Esophagus (tissue), 2 donors: ENCODE results near the gene MYO6. TPM values are rescaled to one million over a fixed set of nuclear protein-coding genes. Genes with fewer than 3 reads are reported as not detected.

ENCODE experiments used
- H3K27ac ChIP-seq, 2 donors: one replicate each; pipeline ENCODE4 v1.5.1; 2013; ENCODE audit warnings: low read depth in 2 of 2, mild to moderate bottlenecking in 2 of 2, inconsistent platforms in 1 of 2, low read length in 1 of 2, moderate library complexity in 1 of 2
- H3K27me3 ChIP-seq, 2 donors: one replicate each; pipeline ENCODE4 v1.6.1; 2013; ENCODE audit warnings: low read length in 2 of 2, control low read depth in 1 of 2, mild to moderate bottlenecking in 1 of 2; ENCODE audit not compliant: insufficient read depth in 2 of 2, control insufficient read depth in 1 of 2
- H3K36me3 ChIP-seq, 2 donors: one replicate each; pipeline ENCODE4 v1.6.1; 2013; ENCODE audit warnings: low read length in 1 of 2; ENCODE audit not compliant: control insufficient read depth in 2 of 2, insufficient read depth in 2 of 2
- H3K4me1 ChIP-seq, 2 donors: one replicate each; pipeline ENCODE4 v1.6.1; 2013; ENCODE audit warnings: low read length in 1 of 2; ENCODE audit not compliant: control insufficient read depth in 2 of 2, insufficient read depth in 2 of 2
- H3K4me3 ChIP-seq, 2 donors: one replicate each; pipeline ENCODE4 v1.5.1; 2013; ENCODE audit warnings: low read length in 2 of 2, mild to moderate bottlenecking in 2 of 2, low read depth in 1 of 2, moderate library complexity in 1 of 2
- H3K9me3 ChIP-seq, 2 donors: one replicate each; pipeline ENCODE4 v1.6.1; 2013; ENCODE audit warnings: mild to moderate bottlenecking in 2 of 2, low read depth in 1 of 2, low read length in 1 of 2, moderate library complexity in 1 of 2; ENCODE audit not compliant: control insufficient read depth in 2 of 2, insufficient read depth in 1 of 2
- WGBS, 2 donors: extraction: QIAGEN DNeasy Blood & Tissue Kit; methylation state at CpG; one replicate each; pipeline ENCODE4 v1.1.7; 2013; 5-methylcytosine and 5-hydroxymethylcytosine counted together
- polyA plus RNA-seq, 2 donors: library from polyadenylated mRNA; stranded (reverse); fragments of 200-250 nt; gene quantifications; one replicate each; pipeline ENCODE4 v1.2.3, GENCODE V29; 2013
- donor health status: healthy with polysubstance abuse.
- donor health status: Bipolar disorder and iron deficiency.

Gene MYO6
- polyA plus RNA-seq, 2 donors = 26.8 to 53.1 TPM

GRCh38 chr6:75759207-75759606, 10.2 kb downstream of the MYO6 start:
- Histone ChIP-seq H3K4me1 (peaks cover 0 to 2% of the 10 kb centered on the region in 2 donors), H3K27ac (no peak overlapping the region), H3K36me3 (no peaks in the 10 kb centered on the region), H3K27me3 (no peaks in the 10 kb centered on the region), H3K4me3 (no peak overlapping the region), H3K9me3 (no peaks in the 10 kb centered on the region)
- 63 to 75% methylated on average over 5 of the region's 5 CpGs for WGBS, 2 donors

- 74 to 89% methylated on average over 1 of the region's 1 CpG for WGBS, 2 donors
Measured at GRCh38 chr6:75760320-75760719, 11.3 kb downstream of the MYO6 start.

GRCh38 chr6:75761489-75761888, 12.4 kb downstream of the MYO6 start:
- Histone ChIP-seq H3K27me3 (no peaks in the 10 kb centered on the region), H3K4me1 (peaks cover 0 to 2% of the 10 kb centered on the region in 2 donors), H3K27ac (no peak overlapping the region), H3K36me3 (no peaks in the 10 kb centered on the region), H3K9me3 (no peaks in the 10 kb centered on the region), H3K4me3 (no peak overlapping the region)
- 93 to 94% methylated on average over 1 of the region's 1 CpG for WGBS, 2 donors

More at GRCh38 chr6:75760320-75760719, 11.3 kb downstream of the MYO6 start:
- H3K4me3 ChIP-seq = no peak overlapping the region
- no peaks in the 10 kb centered on the region for H3K9me3 ChIP-seq
- no peaks in the 10 kb centered on the region for H3K27me3 ChIP-seq
- H3K36me3 ChIP-seq = no peaks in the 10 kb centered on the region
- H3K4me1 ChIP-seq = peaks cover 0 to 2% of the 10 kb centered on the region in 2 donors
- H3K27ac ChIP-seq = no peak overlapping the region

- H3K4me1 ChIP-seq = peaks cover 0 to 2% of the 10 kb centered on the region in 2 donors
- H3K27ac ChIP-seq = no peak overlapping the region
- no peak overlapping the region for H3K4me3 ChIP-seq
- no peaks in the 10 kb centered on the region for H3K27me3 ChIP-seq
- H3K9me3 ChIP-seq = no peaks in the 10 kb centered on the region
- WGBS, 2 donors = 91 to 98% methylated on average over 8 of the region's 8 CpGs
- no peaks in the 10 kb centered on the region for H3K36me3 ChIP-seq
Measured at GRCh38 chr6:75762063-75762462, 13.0 kb downstream of the MYO6 start.

- Histone ChIP-seq H3K9me3 (no peaks in the 10 kb centered on the region), H3K27ac (no peak overlapping the region), H3K36me3 (no peaks in the 10 kb centered on the region), H3K27me3 (no peaks in the 10 kb centered on the region), H3K4me1 (no peaks in the 10 kb centered on the region), H3K4me3 (no peak overlapping the region)
Measured at GRCh38 chr6:75766387-75766786, 17.3 kb downstream of the MYO6 start.

GRCh38 chr6:75770844-75771243, 21.8 kb downstream of the MYO6 start:
- Histone ChIP-seq H3K4me1 (no peaks in the 10 kb centered on the region), H3K36me3 (no peaks in the 10 kb centered on the region), H3K27ac (no peak overlapping the region), H3K4me3 (no peak overlapping the region), H3K27me3 (no peaks in the 10 kb centered on the region), H3K9me3 (no peaks in the 10 kb centered on the region)
- 92 to 94% methylated on average over 5 of the region's 5 CpGs for WGBS, 2 donors

GRCh38 chr6:75775219-75775618, 26.2 kb downstream of the MYO6 start:
- Histone ChIP-seq H3K36me3 (no peaks in the 10 kb centered on the region), H3K4me1 (no peaks in the 10 kb centered on the region), H3K4me3 (no peak overlapping the region), H3K27me3 (no peaks in the 10 kb centered on the region), H3K9me3 (no peaks in the 10 kb centered on the region), H3K27ac (no peak overlapping the region)
- 81 to 89% methylated on average over 3 of the region's 3 CpGs for WGBS, 2 donors

- no peaks in the 10 kb centered on the region for H3K36me3 ChIP-seq
- H3K9me3 ChIP-seq = no peaks in the 10 kb centered on the region
- H3K27ac ChIP-seq = no peak overlapping the region
- no peaks in the 10 kb centered on the region for H3K4me1 ChIP-seq
- H3K4me3 ChIP-seq = no peak overlapping the region
- H3K27me3 ChIP-seq = no peaks in the 10 kb centered on the region
- 63 to 64% methylated on average over 2 of the region's 2 CpGs for WGBS, 2 donors
Measured at GRCh38 chr6:75776461-75776860, 27.4 kb downstream of the MYO6 start.

GRCh38 chr6:75778757-75779156, 29.7 kb downstream of the MYO6 start:
- H3K4me3 ChIP-seq = no peak overlapping the region
- 97 to 100% methylated on average over 4 of the region's 4 CpGs for WGBS, 2 donors
- no peak overlapping the region for H3K27ac ChIP-seq
- no peaks in the 10 kb centered on the region for H3K4me1 ChIP-seq
- H3K9me3 ChIP-seq = no peaks in the 10 kb centered on the region
- H3K27me3 ChIP-seq = no peaks in the 10 kb centered on the region
- H3K36me3 ChIP-seq = no peaks in the 10 kb centered on the region

GRCh38 chr6:75786152-75786551, 37.1 kb downstream of the MYO6 start:
- H3K27me3 ChIP-seq = no peaks in the 10 kb centered on the region
- WGBS, 2 donors = 77 to 81% methylated on average over 2 of the region's 2 CpGs

More at GRCh38 chr6:75786152-75786551, 37.1 kb downstream of the MYO6 start:
- Histone ChIP-seq H3K9me3 (no peaks in the 10 kb centered on the region), H3K4me3 (no peak overlapping the region), H3K4me1 (no peaks in the 10 kb centered on the region), H3K36me3 (peaks cover 0 to 2% of the 10 kb centered on the region in 2 donors), H3K27ac (no peak overlapping the region)
